HEK293 (cell line): ENCODE measurements around the gene SORCS3.

ENCODE experiments used
- FEZF1 ChIP-seq: fragments of 450-650 bp; formaldehyde crosslinking; IDR thresholded peaks from 2 replicates; pipeline ENCODE4 v1.5.1; 2016; ENCODE audit warnings: missing biosample characterization, missing genetic modification characterization
- ZEB2 ChIP-seq: fragments of 450-650 bp; formaldehyde crosslinking; IDR thresholded peaks from 2 replicates; pipeline ENCODE4 v1.5.1; 2016; ENCODE audit warnings: missing biosample characterization, missing genetic modification characterization
- ZFP69B ChIP-seq: fragments of 450-650 bp; formaldehyde crosslinking; IDR thresholded peaks from 2 replicates; pipeline ENCODE4 v1.5.1; 2016; ENCODE audit warnings: missing biosample characterization, missing genetic modification characterization
- ZNF184 ChIP-seq: fragments of 450-650 bp; IDR thresholded peaks from 2 replicates; pipeline ENCODE4 v1.5.1; 2018; ENCODE audit warnings: missing biosample characterization, mild to moderate bottlenecking, missing genetic modification characterization
- ZNF548 ChIP-seq: fragments of 450-650 bp; formaldehyde crosslinking; IDR thresholded peaks from 2 replicates; pipeline ENCODE4 v1.5.1; 2016; ENCODE audit warnings: missing biosample characterization, missing genetic modification characterization
- ZNF837 ChIP-seq: fragments of 450-650 bp; formaldehyde crosslinking; IDR thresholded peaks from 2 replicates; pipeline ENCODE4 v1.5.1; 2016; ENCODE audit warnings: missing biosample characterization, missing genetic modification characterization
- TF ChIP-seq, protein P1 (sequence below): fragments of 450-650 bp; formaldehyde crosslinking; IDR thresholded peaks from 2 replicates; pipeline ENCODE4 v1.5.1; 2016; ENCODE audit warnings: missing biosample characterization, missing genetic modification characterization

DNA sequence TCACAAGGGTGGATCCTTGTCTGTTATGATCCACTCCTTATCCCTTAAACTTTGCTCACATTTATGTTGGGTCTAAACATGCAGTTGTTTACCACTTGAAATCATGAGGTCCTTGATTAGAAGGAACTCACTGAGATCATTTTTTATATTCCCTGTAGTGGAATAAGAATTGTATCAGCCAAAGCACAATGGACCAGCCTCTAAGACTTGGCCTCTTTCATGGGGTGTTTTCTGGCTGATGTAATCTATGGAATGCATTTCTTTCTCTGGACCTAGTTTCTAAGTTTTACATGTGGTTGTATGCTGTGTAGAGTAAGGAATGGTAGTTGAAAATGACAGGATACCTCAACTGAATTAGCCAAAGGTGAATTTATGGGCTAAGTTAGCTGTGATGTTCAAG, 376.6 kb downstream of the SORCS3 start:
- TF ChIP-seq ZNF184 (no peak), ZNF548 (tag by site-specific recombination) (no peak), ZFP69B (tag by site-specific recombination) (no peak), ZNF837 (no peak), ZEB2 (tag by site-specific recombination) (no peak), FEZF1 (no peak)
- TF ChIP-seq, protein P1, sequence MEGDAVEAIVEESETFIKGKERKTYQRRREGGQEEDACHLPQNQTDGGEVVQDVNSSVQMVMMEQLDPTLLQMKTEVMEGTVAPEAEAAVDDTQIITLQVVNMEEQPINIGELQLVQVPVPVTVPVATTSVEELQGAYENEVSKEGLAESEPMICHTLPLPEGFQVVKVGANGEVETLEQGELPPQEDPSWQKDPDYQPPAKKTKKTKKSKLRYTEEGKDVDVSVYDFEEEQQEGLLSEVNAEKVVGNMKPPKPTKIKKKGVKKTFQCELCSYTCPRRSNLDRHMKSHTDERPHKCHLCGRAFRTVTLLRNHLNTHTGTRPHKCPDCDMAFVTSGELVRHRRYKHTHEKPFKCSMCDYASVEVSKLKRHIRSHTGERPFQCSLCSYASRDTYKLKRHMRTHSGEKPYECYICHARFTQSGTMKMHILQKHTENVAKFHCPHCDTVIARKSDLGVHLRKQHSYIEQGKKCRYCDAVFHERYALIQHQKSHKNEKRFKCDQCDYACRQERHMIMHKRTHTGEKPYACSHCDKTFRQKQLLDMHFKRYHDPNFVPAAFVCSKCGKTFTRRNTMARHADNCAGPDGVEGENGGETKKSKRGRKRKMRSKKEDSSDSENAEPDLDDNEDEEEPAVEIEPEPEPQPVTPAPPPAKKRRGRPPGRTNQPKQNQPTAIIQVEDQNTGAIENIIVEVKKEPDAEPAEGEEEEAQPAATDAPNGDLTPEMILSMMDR (tag by site-specific recombination): no peak
